Adrenal gland (tissue), 12 donors: Measurements from ENCODE around the gene APOL6. TPM values are rescaled to one million over a fixed set of nuclear protein-coding genes. Genes with fewer than 3 reads are reported as not detected.

ENCODE experiments used
- DNase-seq, 7 donors: peaks; one replicate each; pipeline ENCODE4 v3.0.0-alpha.2; 2019 to 2020
- H3K27ac ChIP-seq, 5 donors: fragments of 200-600 bp; sonication (generic) in 4 of 5; 1 replicate in 3 of 5; 2 replicates in 2 of 5; pipeline versions ENCODE4 v1.5.1 to v1.8.0; 2016 to 2020; ENCODE audit warnings: mild to moderate bottlenecking in 1 of 5
- H3K27me3 ChIP-seq: fragments of 200-600 bp; 2 replicates; pipeline ENCODE4 v1.8.0; 2021
- H3K36me3 ChIP-seq, 2 donors: fragments of 200-600 bp; replicated peaks in 1 of 2; 1 replicate in 1 of 2; 2 replicates in 1 of 2; pipeline versions ENCODE4 v1.5.1 to v1.8.0; 2018 to 2022
- H3K4me1 ChIP-seq, 2 donors: fragments of 200-600 bp; replicated peaks in 1 of 2; 1 replicate in 1 of 2; 2 replicates in 1 of 2; pipeline versions ENCODE4 v1.5.1 to v1.8.0; 2018 to 2021
- H3K4me3 ChIP-seq, 4 donors: fragments of 200-600 bp; sonication (generic) in 3 of 4; one replicate each; pipeline ENCODE4 v1.5.1; 2016 to 2018
- H3K9me3 ChIP-seq, 3 donors: fragments of 200-600 bp; sonication (generic) in 1 of 3; replicated peaks in 1 of 3; 1 replicate in 2 of 3; 2 replicates in 1 of 3; pipeline versions ENCODE4 v1.5.1 to v1.8.0; 2016 to 2021
- POLR2A ChIP-seq, 2 donors: fragments of 450-650 bp; IDR thresholded peaks; one replicate each; pipeline ENCODE4 v1.6.1; 2017; ENCODE audit warnings: antibody characterized with exemption in 2 of 2, mild to moderate bottlenecking in 2 of 2, moderate library complexity in 1 of 2
- WGBS, 4 donors: extraction: QIAGEN DNeasy Blood & Tissue Kit in 2 of 4; methylation state at CpG; one replicate each; pipeline versions ENCODE4 v1.1.5 to v1.1.7; 2013 to 2017; 5-methylcytosine and 5-hydroxymethylcytosine counted together
- intact Hi-C, 2 donors: fragments of 100-400 bp; cut with DNase I; formaldehyde crosslinking; loops; one replicate each; pipeline versions ENCODE4 v1.14.1 to v1.15.0; 2022 to 2023
- polyA plus RNA-seq, 3 donors: library from polyadenylated mRNA; stranded (reverse); fragments of 200-250 nt in 2 of 3; fragments of 350-450 nt in 1 of 3; fragmentation: Illumina TruSeq in 1 of 3; extraction: RNeasy Lipid Tissue Mini Kit (QIAGEN cat#74804) in 1 of 3; gene quantifications; one replicate each; pipeline ENCODE4 v1.2.3, GENCODE V29; 2013 to 2014
- total RNA-seq, 9 donors: library from RNA; depleted of rRNA in 4 of 9; stranded (reverse); fragments of >200 nt in 4 of 9; fragments of 120-200 nt in 1 of 9; fragmentation: NEBNext Ultra II Directional in 1 of 9; extraction: Animal tissue kit (Norgen Biotek cat#: 25700) in 1 of 9; gene quantifications; one replicate each; pipeline versions ENCODE4 v1.1.0 to v1.2.4, GENCODE V29; 2013 to 2023
- TF ChIP-seq, protein P1 (sequence below), 6 experiments: fragments of 450-650 bp in 4 of 6; fragments of 200-600 bp in 2 of 6; sonication (generic) in 1 of 6; IDR thresholded peaks; 1 replicate in 5 of 6; 2 replicates in 1 of 6; pipeline versions ENCODE4 v1.5.1 to v1.8.0; 2016 to 2021; ENCODE audit warnings: antibody characterized with exemption in 6 of 6, mild to moderate bottlenecking in 2 of 6, moderate library complexity in 1 of 6
- donor health status: healthy with polysubstance abuse.
- donor health status: Bipolar disorder and iron deficiency.
- donor health status: DM: yes; HTN: yes; CAD: no.
- donor health status: DM: no; HTN: no; CAD: no.
- donor health status: DM: no; HTN: no; CAD: no.
- donor health status: DM: yes; HTN: yes; CAD: no.

The APOL6 gene
- total and polyA plus RNA-seq, 12 donors = 6.5 to 37.9 (median 18.5) TPM

DNA sequence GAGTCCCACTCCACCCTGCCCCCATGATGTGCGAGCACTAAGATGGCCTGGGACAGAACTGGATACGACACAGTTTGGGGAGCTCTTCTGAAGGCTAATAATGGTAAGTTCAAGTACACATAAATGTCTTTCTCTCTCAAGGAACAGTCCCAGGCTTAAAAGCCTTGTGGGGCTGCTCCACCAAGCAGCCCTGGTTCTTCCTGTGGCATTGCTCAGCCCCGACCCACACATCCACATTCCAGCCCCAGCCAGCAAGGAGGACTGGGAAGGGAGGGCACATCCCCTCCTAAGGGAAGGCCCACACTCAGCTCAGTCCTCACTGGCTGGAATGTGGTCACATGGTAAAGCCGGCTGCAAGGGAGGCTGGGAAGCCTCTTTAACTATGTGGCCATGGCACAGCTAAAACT is 17.9 kb upstream of the APOL6 start:
- WGBS, 4 donors = 77 to 91% (median 84%) methylated on average over 4 of the region's 4 CpGs
- intact Hi-C loops = loop anchor here in 1 of 2 donors (10.0 kb wide), 1 partner anchor 114 kb away; no protein-coding TSS in a partner anchor
- TF ChIP-seq, protein P1, sequence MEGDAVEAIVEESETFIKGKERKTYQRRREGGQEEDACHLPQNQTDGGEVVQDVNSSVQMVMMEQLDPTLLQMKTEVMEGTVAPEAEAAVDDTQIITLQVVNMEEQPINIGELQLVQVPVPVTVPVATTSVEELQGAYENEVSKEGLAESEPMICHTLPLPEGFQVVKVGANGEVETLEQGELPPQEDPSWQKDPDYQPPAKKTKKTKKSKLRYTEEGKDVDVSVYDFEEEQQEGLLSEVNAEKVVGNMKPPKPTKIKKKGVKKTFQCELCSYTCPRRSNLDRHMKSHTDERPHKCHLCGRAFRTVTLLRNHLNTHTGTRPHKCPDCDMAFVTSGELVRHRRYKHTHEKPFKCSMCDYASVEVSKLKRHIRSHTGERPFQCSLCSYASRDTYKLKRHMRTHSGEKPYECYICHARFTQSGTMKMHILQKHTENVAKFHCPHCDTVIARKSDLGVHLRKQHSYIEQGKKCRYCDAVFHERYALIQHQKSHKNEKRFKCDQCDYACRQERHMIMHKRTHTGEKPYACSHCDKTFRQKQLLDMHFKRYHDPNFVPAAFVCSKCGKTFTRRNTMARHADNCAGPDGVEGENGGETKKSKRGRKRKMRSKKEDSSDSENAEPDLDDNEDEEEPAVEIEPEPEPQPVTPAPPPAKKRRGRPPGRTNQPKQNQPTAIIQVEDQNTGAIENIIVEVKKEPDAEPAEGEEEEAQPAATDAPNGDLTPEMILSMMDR (IDR thresholded peaks at IDR 0.05) = no peak
- no peak for TF ChIP-seq POLR2A (IDR thresholded peaks at IDR 0.05)
- H3K27ac ChIP-seq = peak overlapping the region in 1 of 5 donors; percentile 78
- no peaks in the 10 kb centered on the region for H3K36me3 ChIP-seq
- no peaks in the 10 kb centered on the region for H3K9me3 ChIP-seq
- H3K27me3 ChIP-seq = no peaks in the 10 kb centered on the region
- peak in 1 of 7 donors; percentile 14 for DNase-seq
- H3K4me3 ChIP-seq = no peak overlapping the region
- peaks cover 0 to 5% of the 10 kb centered on the region in 2 donors for H3K4me1 ChIP-seq

DNA sequence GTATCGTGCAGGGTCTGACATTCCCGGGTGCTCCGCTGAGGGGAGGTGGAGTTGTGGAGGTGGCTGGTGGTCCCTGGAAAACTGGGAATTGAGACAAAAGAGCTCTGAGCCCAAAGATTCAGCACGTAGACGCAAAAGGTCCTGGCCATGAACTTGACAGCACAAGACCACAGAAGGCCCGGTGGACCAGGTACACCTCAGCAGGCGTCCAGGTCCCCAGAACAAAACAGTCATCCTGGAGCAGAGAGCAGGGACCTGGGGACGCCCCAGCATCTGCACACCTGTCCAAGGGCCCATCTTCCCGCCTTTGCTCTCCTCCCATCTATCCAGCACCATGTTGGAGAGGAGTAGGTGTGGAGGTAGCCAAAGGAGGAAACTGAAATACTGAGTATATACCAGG is 17.4 kb upstream of the APOL6 start:
- peak in 1 of 7 donors; percentile 11 for DNase-seq
- Histone ChIP-seq H3K9me3 (no peaks in the 10 kb centered on the region), H3K4me3 (no peak overlapping the region), H3K36me3 (no peaks in the 10 kb centered on the region), H3K27me3 (no peaks in the 10 kb centered on the region), H3K27ac (no peak overlapping the region), H3K4me1 (peaks cover 0 to 4% of the 10 kb centered on the region in 2 donors)
- intact Hi-C loops = loop anchor here in 1 of 2 donors (10.0 kb wide), 1 partner anchor 114 kb away; no protein-coding TSS in a partner anchor
- TF ChIP-seq POLR2A (IDR thresholded peaks at IDR 0.05) = no peak
- TF ChIP-seq, protein P1 (IDR thresholded peaks at IDR 0.05) = no peak
- 92 to 98% (median 95%) methylated on average over 9 of the region's 9 CpGs for WGBS, 4 donors

DNA sequence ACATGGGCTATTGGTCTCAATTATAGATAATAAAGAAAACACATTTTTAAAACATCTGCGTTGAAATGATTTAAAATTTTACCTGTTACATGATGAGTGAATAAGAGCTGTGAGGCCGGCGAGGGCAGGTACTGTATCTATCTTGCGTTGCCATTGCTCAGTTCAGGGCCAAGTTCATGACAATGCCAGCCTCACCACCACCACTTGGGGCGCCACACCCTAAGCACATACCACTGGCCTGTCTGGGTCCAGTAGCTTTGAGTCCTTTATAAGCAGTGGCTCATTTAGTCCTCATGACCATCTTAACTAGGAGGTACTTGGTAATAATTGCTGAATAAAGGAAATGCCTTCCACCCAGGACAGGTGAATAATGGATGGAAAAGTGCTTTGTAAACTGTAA is 16.6 kb upstream of the APOL6 start:
- Histone ChIP-seq H3K27me3 (no peaks in the 10 kb centered on the region), H3K9me3 (no peaks in the 10 kb centered on the region), H3K36me3 (no peaks in the 10 kb centered on the region), H3K27ac (no peak overlapping the region), H3K4me1 (no peaks in the 10 kb centered on the region), H3K4me3 (no peak overlapping the region)
- peak in 6 of 7 donors; percentile 55 to 83 (median 70) for DNase-seq
- 56 to 66% (median 58%) methylated on average over 5 of the region's 5 CpGs for WGBS, 4 donors
- TF ChIP-seq POLR2A (IDR thresholded peaks at IDR 0.05) = no peak
- TF ChIP-seq, protein P1 (IDR thresholded peaks at IDR 0.05) = peak; percentile 37 to 59 (median 54)
- intact Hi-C loops = loop anchor here in 1 of 2 donors (10.0 kb wide), 1 partner anchor 113 kb away; no protein-coding TSS in a partner anchor

DNA sequence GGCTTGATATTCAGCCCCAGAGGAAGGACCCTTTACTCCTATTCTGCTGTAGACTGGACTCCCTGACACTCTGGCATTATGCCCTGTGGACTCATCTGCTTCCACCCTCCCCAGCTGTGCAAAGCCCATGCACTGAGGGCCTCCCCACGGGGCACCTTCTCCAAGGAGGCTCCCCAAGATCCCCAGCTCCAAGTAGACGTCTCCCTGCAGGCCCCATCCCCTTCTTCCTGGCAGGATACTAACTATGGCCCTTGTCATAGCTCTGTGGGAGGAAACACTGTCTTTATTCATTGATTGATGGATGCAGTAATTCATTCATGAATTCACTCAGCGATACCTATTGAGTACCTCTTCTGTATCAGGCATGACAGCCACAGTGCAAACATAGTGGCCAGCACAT is 15.3 kb upstream of the APOL6 start:
- peak in 1 of 7 donors; percentile 8 for DNase-seq
- intact Hi-C loops = loop anchor here in 1 of 2 donors (10.0 kb wide), 1 partner anchor 112 kb away; no protein-coding TSS in a partner anchor

More for the DNA sequence above, 15.3 kb upstream of the APOL6 start:
- no peaks in the 10 kb centered on the region for H3K27me3 ChIP-seq
- TF ChIP-seq, protein P1 (IDR thresholded peaks at IDR 0.05) = no peak
- TF ChIP-seq POLR2A (IDR thresholded peaks at IDR 0.05) = no peak
- H3K27ac ChIP-seq = no peak overlapping the region
- H3K4me1 ChIP-seq = no peaks in the 10 kb centered on the region
- 75 to 87% (median 82%) methylated on average over 3 of the region's 3 CpGs for WGBS, 4 donors
- H3K9me3 ChIP-seq = no peaks in the 10 kb centered on the region
- no peaks in the 10 kb centered on the region for H3K36me3 ChIP-seq
- H3K4me3 ChIP-seq = no peak overlapping the region
